ENCODE data around the gene RNASEH1. TPM values are rescaled to one million over a fixed set of nuclear protein-coding genes. Genes with fewer than 3 reads are reported as not detected.

The RNASEH1 gene
- total and polyA plus RNA-seq, 9 donors: 10.3 to 23.9 (median 16.8) TPM

GRCh38 chr2:3587432-3587831 is 29.3 kb upstream of the RNASEH1 start:
- Histone ChIP-seq H3K36me3 (no peaks in the 10 kb centered on the region), H3K4me3 (no peak overlapping the region), H3K9me3 (no peaks in the 10 kb centered on the region), H3K4me1 (ENCODE audit: insufficient read depth) (peaks cover 28% of the 10 kb centered on the region), H3K27me3 (no peaks in the 10 kb centered on the region), H3K27ac (peak overlapping the region in 1 of 2 donors; percentile 71)
- WGBS, 3 donors: 21 to 43% (median 24%) methylated on average over 6 of the region's 6 CpGs
- no peak for TF ChIP-seq EP300 (IDR thresholded peaks at IDR 0.05)
- no peak for TF ChIP-seq POLR2A (IDR thresholded peaks at IDR 0.05)
- no peak for TF ChIP-seq CTCF (IDR thresholded peaks at IDR 0.05)
- DNase-seq: no peak
- intact Hi-C loops (cut with DNase I): loop anchor here in 1 of 4 donors (5.0 kb wide), 1 partner anchor 60 kb away; no protein-coding TSS in a partner anchor

GRCh38 chr2:3587021-3587420 is 28.9 kb upstream of the RNASEH1 start:
- Histone ChIP-seq H3K4me1 (ENCODE audit: insufficient read depth) (peaks cover 28% of the 10 kb centered on the region), H3K36me3 (no peaks in the 10 kb centered on the region), H3K9me3 (no peaks in the 10 kb centered on the region), H3K4me3 (no peak overlapping the region), H3K27ac (peak overlapping the region in 1 of 2 donors; percentile 71), H3K27me3 (no peaks in the 10 kb centered on the region)
- TF ChIP-seq EP300 (IDR thresholded peaks at IDR 0.05): no peak
- no peak for TF ChIP-seq POLR2A (IDR thresholded peaks at IDR 0.05)
- no peak for TF ChIP-seq CTCF (IDR thresholded peaks at IDR 0.05)
- intact Hi-C loops (cut with DNase I): loop anchor here in 1 of 4 donors (5.0 kb wide), 1 partner anchor 60 kb away; no protein-coding TSS in a partner anchor
- WGBS, 3 donors: 68 to 76% (median 70%) methylated on average over 5 of the region's 5 CpGs
- peak in 1 of 5 donors; percentile 26 for DNase-seq

- H3K27ac ChIP-seq: peak overlapping the region; percentile 71 to 79
- no peaks in the 10 kb centered on the region for H3K27me3 ChIP-seq
- intact Hi-C loops (cut with DNase I): loop anchor here in 1 of 4 donors (5.0 kb wide), 1 partner anchor 61 kb away; no protein-coding TSS in a partner anchor
- no peak overlapping the region for H3K4me3 ChIP-seq
- H3K4me1 ChIP-seq (ENCODE audit: insufficient read depth): peaks cover 28% of the 10 kb centered on the region
- no peaks in the 10 kb centered on the region for H3K36me3 ChIP-seq
- DNase-seq: peak in 3 of 5 donors; percentile 27 to 58 (median 48)
- H3K9me3 ChIP-seq: no peaks in the 10 kb centered on the region
- TF ChIP-seq CTCF (IDR thresholded peaks at IDR 0.05): no peak
- TF ChIP-seq EP300 (IDR thresholded peaks at IDR 0.05): no peak
- no peak for TF ChIP-seq POLR2A (IDR thresholded peaks at IDR 0.05)
- WGBS, 3 donors: 55 to 69% (median 59%) methylated on average over 16 of the region's 16 CpGs
These were observed 28.1 kb upstream of the RNASEH1 start for GRCh38 chr2:3586220-3586619.

GRCh38 chr2:3585261-3586109 is 27.4 kb upstream of the RNASEH1 start:
- TF ChIP-seq EP300 (IDR thresholded peaks at IDR 0.05): peak; percentile 59
- TF ChIP-seq POLR2A (IDR thresholded peaks at IDR 0.05): no peak
- H3K4me1 ChIP-seq (ENCODE audit: insufficient read depth): peaks cover 29% of the 10 kb centered on the region
- no peaks in the 10 kb centered on the region for H3K36me3 ChIP-seq
- no peaks in the 10 kb centered on the region for H3K9me3 ChIP-seq
- H3K27me3 ChIP-seq: no peaks in the 10 kb centered on the region
- DNase-seq: peak; percentile 89 to 93 (median 90)
- H3K4me3 ChIP-seq: peak overlapping the region; percentile 3
- intact Hi-C loops (cut with DNase I): loop anchor here in 1 of 4 donors (5.0 kb wide), 1 partner anchor 62 kb away; no protein-coding TSS in a partner anchor
- peak overlapping the region; percentile 14 to 71 for H3K27ac ChIP-seq
- 3 to 8% (median 8%) methylated on average over 29 of the region's 29 CpGs for WGBS, 3 donors

Measured in ovary (tissue), 9 donors.